HG02943 (cell line): ENCODE data around the gene SEC24A.
A peak's percentile ranks its signal among the peaks of the same experiment; 100 is the strongest.
"Not testable (repeated sequence)": the region's sequence is repeated elsewhere in the genome, so short reads cannot be mapped to it uniquely, and the experiment has no call there.

ENCODE experiments used
- ATAC-seq: cut with Tn5 transposase; IDR thresholded peaks from one replicate; pipeline ENCODE4 v1.9.1; 2021; ENCODE audit warnings: mild to moderate bottlenecking, low read depth, moderate library complexity; ENCODE audit not compliant: unreplicated experiment

SEC24A gene

DNA sequence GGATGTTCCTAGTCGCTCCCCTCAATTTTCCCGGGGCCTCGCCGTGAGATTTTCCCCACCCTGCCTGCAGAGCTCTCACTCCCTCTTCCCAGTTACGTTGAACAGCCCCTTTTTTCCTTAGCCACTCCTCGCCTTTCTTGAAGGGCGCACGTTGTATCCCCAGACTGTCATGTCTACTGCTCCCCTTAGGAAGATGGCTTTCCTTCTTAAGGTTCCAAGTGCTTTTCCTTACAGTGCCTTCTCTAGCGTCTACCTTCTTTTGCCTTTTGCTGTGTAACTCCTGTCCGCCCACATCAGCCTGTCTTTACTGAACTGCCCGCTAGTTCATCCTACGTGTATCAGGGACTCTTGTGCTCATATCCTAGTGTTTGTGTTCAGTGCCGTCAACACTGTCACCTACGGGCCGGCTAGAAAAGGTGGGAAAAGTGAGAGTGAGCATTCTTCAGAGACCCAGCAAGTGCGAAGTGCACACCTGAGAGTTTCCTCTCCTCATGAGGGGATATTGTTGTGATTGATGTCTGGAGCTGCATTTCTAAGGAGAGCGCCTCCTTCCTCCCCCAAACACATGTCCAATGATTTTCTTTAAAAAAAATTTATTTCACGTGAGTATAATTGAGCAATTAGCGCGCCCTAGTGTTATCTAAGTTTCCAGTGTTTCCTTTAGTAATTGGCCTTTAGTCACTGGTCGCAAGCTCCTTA is 90.5 kb downstream of the SEC24A start:
- no peak for ATAC-seq

DNA sequence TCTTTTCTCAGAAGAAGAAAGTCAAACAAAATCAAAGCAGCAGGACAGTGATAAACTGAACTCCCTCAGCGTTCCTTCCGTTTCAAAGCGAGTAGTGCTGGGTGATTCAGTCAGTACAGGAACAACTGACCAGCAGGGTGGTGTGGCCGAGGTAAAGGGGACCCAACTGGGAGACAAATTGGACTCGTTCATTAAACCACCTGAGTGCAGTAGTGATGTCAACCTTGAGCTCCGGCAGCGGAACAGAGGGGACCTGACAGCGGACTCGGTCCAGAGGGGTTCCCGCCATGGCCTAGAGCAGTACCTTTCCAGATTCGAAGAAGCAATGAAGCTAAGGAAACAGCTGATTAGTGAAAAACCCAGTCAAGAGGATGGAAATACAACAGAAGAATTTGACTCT is 92.5 kb downstream of the SEC24A start:
- ATAC-seq: no peak

DNA sequence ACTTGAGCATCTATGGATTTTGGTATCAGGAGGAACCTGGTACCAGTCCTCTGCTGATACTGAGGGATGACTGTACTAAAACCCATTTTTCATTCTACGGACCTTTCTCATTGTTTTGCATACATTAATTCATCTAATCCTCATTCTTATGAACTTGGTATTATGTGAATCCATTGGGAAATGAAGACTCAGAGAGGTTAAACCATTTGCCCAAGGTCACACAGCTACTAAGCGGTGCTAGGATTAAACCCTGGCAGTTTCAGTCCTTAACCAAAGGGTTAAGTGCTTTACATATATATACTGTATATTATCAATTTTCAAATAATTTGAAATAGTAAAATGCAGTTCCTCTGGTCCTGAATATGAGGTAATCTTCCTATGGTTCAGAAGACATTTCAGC is 93.5 kb downstream of the SEC24A start:
- ATAC-seq: no peak

DNA sequence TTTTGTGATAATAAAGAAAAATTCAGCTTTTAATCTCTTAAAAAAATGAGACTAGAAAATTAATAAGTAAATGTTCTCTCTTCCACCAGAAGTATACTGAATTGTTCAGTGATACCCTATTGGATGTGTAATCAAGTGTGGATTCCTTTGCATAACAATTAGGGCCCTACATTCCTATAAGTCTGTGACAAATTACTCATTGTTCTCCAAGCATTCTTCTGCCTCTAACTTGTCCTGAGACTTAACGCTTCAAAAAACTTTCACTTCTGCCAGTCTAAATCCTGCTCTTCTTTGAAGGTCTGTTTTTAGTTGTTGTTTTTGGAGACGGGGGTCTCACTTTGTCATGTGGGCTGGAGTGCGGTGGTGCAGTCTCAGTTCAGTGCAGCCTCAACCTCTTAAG is 100.8 kb downstream of the SEC24A start:
- ATAC-seq: no peak

DNA sequence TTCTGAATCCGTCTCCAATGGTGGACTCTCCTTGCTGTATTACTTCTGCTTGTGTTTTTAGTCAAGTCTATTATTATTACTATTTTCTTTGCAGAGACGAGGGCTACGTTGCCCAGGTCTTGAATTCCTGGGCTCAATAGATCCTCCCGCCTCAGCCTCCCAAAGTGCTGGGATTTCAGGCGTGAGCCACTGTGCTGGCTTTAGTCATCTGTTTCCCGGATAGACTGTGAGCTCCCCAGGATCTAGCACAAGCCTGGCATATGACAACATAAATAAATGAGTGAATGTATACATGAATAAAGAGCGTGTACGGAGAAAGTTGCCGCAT is 109.6 kb downstream of the SEC24A start:
- peak; percentile 35 for ATAC-seq

DNA sequence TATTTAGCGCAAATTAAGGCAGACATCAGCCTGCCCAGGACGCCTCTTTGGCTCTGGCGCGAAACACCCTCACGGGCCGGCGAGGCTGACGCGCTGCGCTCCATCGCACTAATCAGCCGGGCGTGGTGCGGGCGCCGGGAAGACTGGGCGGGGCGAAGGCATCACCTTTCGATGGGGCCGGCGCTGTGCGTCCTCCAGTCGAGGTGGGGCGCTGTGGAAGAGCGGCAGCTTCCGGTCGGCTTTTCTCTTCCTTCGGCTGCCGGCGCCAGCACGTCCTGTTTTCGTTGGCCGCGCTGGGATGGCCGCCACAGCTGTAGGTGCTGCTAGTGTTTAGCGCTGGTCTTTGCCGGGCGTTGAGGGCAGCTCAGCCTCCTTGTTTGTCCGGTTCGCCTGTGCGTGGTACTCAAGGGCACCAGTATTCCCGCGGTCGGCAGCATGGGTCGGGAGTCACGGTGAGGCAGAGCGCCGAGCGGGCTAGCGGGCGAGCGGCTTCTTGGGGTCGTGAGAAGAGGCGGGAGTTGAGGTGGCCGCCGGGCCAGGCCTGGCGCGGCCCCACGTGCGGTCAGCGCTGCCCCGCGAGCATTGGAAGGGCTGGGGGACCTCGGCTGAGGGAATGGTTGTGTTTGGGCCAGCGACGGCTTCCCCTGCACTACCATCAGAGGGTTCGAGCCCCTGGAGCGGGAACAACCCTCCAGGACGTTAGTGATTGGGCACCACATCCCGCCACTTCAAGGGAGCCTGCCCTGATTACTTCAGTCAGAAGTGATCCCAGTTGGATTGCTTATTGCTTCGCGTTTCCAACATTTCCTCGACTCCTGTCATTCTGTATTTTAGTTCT is 110.1 kb downstream of the SEC24A start, which contains the start of gene DDX46:
Gene DDX46, plus strand, starts transcription at position 276 of the 838 bp plus-strand sequence. Its CDS starts 160 bp downstream, at position 436.
- peak; percentile 97 for ATAC-seq

DNA sequence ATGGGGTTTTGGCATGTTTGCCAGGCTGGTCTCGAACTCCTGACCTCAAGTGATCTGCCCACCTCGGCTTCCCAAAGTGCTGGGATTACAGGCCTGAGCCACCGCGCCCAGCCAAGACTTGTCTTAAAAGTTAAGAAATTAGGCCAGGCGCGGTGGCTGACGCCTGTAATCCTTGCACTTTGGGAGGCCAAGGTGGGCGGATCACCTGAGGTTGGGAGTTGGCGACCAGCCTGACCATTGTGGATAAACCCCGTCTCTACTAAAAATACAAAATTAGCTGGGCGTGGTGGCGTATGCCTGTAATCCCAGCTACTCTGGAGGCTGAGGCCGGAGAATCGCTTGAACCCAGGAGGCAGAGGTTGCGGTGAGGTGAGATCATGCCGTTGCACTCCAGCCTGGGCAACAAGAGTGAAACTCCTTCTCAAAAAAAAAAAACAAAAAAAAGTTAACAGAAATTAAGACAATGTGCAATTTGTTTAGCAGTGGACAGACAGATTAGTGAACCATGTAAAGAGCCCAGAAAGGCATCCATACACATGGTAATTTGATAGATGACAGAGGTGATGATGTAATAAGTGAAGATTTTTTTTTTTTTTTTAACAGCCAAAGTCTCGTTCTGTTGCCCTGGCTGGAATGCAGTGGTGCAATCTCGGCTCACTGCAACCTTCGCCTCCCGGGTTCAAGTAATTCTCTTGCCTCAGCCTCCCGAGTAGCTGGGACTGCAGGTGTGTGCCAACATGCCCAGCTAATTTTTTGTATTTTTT is 119.1 kb downstream of the SEC24A start:
- not testable (repeated sequence) for ATAC-seq

DNA sequence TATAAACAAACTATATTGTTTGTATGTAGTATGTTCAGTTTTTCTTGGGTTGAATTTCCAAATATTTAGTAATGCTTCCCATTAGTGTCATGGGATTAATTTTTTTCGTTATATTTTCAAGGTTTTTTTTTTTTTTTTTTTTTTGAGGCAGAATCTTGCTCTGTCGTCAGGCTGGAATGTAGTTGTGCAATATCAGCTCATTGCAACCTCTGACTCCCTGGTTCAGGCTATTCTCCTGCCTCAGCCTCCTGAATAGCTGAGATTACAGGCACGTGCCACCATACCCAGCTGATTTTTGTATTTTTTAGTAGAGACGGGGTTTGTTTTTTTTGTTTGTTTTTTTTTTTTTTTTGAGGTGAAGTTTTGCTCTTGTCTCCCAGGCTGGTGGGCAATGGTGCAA is 120.6 kb downstream of the SEC24A start:
- ATAC-seq: no peak

DNA sequence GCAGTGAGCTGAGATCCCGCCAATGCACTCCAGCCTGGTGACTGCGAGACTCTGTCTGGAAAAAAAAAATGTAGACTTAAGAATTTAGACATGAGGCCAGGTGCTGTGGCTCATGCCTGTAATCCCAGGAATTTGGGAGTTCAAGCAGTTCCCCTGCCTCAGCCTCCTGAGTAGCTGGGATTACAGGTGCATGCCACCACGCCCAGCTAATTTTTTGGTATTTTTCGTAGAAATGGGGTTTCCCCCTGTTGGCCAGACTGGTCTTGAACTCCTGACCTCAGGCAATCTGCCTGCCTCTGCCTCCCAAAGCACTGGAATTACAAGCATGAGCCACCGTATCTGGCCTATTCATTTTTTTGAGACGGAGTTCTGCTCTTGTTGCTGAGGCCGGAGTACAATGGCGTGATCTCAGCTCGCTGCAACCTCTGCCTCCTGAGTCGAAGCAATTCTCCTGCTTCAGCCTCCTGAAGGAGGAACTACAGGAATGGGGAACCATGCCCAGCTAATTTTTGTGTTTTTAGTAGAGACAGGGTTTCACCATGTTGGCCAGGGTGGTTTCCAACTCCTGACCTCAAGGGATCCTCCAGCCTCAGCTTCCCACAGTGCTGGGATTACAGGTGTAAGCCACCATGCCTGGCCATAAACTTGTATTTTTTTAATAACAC is 124.0 kb downstream of the SEC24A start:
- ATAC-seq: no peak

DNA sequence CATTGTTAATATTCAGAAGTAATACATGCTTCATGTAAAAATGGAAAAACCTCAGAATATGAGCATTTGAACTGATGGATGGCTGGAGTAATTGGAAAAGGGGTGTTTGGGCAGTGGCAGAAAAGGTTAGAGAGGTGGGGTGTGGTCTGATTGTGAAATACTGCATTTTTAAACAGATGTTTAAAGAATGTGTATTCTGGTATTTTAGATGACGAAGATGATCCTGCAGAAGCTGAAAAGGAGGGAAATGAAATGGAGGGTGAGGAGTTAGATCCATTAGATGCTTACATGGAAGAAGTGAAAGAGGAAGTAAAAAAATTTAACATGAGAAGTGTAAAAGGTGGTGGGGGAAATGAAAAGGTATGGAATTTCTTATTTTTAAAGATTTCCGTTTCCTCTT is 128.8 kb downstream of the SEC24A start:
- no peak for ATAC-seq
